HG03432 (cell line): ENCODE results near the gene CACNA1C.
"Not testable (repeated sequence)": the region's sequence is repeated elsewhere in the genome, so short reads cannot be mapped to it uniquely, and the experiment has no call there.

Experiments used
- ATAC-seq: cut with Tn5 transposase; IDR thresholded peaks from one replicate; pipeline ENCODE4 v1.9.1; 2021; ENCODE audit warnings: mild to moderate bottlenecking, moderate library complexity; ENCODE audit not compliant: unreplicated experiment

The CACNA1C gene

DNA sequence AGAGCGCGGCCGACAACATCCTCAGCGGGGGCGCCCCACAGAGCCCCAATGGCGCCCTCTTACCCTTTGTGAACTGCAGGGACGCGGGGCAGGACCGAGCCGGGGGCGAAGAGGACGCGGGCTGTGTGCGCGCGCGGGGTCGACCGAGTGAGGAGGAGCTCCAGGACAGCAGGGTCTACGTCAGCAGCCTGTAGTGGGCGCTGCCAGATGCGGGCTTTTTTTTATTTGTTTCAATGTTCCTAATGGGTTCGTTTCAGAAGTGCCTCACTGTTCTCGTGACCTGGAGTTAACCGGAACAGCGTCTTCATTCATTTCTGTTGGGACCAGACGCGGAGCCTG lies 638.2 kb downstream of the CACNA1C start:
- ATAC-seq, result peak; percentile 6

DNA sequence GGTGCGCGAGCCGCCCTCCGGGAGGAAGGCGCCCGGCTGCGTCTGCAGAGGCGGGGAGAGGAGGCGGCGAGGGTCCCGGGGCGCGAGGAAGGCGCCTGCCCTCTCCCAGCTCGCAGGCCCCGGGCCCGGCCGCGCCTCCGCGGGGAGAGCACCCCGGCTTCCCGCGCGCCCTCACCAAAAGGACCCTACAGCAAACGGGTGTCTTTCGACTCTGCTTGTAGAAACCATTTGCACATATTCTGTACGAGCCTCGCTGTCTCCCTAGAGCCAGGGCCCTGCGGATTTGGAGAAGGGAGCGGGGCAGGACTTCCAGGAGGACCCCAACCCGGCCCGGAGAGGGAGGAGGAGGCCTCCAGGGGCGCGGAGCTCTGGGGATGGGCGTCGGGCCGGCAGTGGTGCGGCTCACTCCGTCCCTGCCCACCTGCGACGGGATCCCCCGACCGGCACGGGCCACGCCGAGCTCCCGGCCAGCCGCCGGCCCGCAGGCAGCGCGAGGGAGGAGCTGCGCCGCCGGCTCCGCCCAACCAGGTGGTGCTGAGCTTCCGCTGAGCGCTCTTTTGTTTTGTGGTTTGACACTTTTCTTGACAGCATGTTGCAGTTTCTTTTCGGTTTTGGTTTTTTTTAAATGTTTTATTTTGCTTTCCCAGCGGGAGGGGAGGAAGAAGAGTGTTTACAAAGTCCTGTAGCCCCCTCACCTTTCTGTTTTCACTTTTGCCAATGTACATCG lies 638.7 kb downstream of the CACNA1C start:
- peak; percentile 77 for ATAC-seq

DNA sequence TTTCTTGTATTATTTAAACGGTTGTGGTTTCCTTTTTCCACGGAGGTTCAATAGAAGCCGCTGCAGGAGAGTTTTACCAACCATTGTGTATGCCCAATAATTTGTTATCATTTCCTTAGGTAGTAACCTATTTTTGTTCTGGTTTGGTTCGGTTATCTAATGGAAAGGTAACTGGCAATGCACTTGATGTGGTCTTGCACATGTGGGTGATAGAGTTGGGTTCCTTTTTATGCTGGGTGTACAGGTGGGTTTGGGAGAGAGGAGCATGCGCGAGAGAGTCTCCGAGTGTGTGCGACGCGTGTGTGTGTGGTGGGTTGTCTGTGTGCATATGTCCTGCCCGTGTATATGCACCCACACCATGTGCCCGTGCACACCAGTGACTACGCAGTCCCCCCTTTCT lies 639.3 kb downstream of the CACNA1C start:
- no peak for ATAC-seq

DNA sequence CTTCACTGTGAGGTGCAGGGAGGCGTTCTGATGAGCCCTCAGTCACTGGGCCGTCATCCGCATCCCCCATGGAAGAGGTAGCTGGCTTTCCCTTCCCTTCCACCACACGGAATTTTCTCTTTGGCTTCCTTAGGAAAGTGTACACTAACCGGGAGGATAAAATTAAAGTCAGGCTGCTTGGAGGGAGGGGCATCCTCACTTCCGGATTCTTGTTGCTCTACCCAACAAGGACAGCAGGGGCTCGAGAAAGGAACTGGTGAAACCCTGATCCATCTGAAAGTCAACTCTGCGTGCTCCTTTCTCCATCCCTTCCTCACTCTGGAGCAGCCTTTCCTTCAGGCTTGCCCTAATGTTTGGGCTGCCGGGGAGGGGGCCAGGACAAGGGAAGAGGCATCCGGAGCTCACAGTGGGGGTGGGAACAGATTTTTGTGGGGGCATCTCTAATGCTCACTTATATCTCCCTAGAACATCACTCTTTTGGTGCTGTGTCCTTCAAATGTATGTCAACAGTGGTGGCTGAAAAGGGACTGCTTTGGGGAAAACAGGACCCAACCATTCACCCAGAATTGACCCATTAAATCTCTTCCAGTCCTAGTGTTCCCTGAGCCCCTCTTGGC lies 640.6 kb downstream of the CACNA1C start:
- no peak for ATAC-seq

DNA sequence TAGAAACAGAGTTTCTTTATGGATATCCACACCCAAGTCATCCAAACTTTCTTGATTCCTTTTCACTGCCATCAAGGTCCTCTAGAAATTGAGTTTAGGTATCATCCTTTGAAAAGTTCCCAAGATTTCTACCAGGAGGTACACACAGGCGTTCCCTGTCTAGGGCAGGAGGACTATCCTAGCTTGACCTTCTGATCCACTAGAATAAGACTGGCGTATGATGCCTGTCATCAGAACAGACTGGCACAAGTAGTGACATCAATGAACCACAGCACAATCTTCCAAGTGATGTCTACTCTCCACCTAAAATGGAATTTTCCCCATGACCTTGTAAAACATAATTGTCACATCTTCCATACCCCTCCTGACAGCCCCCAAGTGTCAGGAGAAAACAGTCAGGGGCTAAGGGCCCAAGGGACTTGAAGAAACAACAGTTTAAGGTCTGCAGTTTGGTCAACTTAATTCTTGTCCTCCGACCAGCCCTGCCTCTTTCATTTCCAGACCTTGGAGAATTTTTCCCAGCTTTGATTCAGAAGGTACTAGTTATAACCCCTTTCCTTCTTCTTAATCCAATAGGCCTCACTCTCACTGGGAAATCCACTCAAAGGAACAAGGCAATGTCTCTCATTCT lies 641.3 kb downstream of the CACNA1C start:
- no peak for ATAC-seq

DNA sequence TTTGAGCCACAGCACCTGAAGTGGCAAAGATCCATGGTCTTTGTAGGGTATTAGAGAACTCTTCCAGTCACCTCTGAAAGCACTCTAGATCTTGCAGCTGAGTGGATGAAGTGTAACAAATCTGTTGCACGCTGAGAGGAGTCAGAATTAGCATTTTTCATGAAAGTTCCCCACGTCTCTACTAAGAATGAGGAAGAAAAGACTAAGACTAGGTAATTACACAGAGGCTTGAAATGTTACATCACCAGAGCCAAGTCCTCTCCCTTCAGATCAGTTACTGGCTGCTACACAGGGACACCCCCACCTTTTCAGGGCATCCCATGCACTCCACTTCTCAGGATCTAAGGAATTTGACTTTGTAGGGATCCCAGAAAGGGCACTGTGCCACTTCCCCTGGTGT lies 643.3 kb downstream of the CACNA1C start:
- no peak for ATAC-seq

DNA sequence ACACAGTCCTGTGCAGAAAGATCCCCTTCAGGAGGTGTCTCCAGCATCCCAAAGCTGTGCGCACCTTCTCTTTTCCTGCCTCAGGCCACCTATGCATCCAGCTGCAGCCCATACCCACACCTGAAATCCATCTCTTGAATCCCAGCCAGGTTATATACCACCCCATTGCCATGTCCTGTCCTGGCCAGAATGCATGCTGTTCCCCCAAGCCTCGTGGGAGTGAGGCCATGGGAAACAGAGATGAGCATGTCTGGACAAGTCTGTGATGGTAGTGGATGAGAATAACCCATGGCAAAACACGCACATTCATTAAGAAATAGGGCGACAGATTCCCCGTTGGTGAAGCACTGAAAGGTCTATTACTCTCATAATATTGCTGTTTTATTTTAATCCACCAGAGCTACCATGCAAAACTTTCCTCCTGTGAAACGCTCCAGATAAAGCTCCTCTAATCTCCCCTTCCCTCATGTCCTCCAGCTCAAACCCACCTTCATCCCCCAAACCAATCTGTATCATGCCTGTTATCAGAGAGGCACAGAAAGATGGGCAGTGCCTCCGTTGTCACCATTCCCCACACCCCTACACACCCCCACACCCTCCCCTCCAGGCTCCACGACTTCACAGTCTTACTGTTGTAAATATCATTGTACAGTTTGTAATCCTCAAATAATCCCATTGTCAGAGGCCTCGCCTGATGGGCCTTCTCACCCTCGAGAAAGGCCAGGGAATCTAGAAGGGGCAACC lies 644.4 kb downstream of the CACNA1C start:
- no peak for ATAC-seq

DNA sequence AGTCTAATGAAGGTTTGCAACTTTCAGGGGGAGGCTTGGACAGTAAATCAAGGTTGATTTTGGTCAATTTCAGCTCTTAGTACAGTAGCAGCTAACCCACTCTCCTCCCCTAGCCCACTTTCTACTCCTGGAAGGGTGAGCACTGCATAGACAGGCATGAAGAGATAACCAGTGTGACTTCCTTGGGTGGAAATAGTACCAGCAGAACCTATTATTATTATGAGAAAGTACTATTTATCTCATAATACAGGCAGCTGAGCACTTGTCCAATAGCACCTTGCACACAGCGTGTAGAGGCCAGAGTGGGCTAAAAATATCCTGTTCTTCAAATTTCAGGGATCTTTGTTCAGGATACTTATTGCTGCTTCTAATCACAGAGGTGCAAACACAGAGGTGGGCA lies 645.8 kb downstream of the CACNA1C start:
- ATAC-seq, result no peak

DNA sequence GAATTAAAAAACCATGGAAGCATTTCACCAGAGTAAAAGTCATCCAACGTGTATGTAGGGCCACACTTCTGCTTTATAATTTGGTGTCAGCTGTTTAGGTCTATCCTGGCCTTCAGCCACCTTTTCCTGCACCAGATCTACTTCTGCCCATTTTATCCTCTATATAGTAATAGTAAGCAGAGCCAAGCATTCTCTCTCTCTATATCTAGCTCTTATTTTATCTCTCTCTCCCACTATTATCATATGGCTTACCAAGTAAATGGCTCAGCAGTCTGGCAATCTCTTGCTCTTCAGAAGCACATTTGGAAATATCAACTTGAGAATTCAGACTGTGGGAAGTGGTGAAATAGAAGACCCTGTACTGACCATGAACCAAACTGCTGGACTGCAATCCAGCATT lies 657.9 kb downstream of the CACNA1C start:
- no peak for ATAC-seq

DNA sequence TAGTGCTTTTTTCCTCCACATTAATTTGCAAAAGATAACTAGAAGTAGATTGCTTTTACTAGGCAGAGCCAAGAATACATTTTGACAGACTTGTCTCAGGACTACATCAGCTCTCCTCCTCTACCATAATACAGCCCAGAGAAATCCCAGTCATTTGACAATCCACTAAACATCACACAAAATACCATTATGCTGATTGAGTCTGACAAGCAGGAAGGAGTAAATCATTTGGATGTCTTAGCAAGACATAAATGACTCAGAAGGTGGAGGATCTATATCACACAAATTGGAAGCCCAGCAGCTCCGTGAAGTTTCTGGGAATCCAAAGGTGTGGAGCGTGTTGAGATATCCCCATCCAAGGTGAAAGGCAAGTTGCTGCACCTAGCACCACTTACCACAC lies 666.6 kb downstream of the CACNA1C start:
- no peak for ATAC-seq

DNA sequence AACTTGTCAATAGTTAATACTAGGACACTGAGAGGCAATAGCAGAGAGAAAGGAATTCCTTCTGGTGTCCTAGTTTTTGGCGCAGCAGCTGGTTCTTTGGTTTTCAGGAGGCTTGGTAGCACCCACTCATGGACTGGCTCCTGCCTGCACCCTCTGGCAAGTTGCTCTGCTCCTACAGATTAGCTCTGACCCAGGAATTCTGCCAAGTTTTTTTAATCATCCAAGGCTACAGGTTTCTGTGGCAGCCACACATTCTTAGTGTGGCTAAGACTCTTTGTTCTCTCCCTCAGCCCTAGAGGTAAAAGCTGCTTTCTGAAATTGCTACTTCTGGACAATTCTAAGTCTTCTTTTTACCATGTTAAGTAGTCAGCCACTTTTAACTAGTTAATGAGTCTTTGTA lies 670.0 kb downstream of the CACNA1C start:
- ATAC-seq, result no peak

DNA sequence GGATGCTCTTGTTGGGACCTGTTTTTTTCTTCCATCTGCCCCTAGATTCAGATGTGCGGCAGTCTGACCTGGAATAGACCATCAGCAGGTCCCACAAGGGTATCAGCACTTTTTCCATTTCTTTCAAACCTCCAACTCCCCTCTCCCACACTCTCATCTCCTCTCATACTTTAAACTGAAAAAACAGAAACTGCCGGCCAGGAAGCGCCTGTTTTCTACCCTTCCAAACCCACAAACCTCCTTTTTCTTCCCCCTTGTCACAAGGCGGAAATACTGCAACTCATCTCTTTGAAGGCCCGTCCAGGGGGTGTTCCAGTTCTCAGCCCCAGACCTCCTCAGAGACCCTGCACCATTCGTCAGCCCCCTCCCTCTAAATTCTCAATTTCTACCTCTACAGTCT lies 679.5 kb downstream of the CACNA1C start:
- no peak for ATAC-seq

DNA sequence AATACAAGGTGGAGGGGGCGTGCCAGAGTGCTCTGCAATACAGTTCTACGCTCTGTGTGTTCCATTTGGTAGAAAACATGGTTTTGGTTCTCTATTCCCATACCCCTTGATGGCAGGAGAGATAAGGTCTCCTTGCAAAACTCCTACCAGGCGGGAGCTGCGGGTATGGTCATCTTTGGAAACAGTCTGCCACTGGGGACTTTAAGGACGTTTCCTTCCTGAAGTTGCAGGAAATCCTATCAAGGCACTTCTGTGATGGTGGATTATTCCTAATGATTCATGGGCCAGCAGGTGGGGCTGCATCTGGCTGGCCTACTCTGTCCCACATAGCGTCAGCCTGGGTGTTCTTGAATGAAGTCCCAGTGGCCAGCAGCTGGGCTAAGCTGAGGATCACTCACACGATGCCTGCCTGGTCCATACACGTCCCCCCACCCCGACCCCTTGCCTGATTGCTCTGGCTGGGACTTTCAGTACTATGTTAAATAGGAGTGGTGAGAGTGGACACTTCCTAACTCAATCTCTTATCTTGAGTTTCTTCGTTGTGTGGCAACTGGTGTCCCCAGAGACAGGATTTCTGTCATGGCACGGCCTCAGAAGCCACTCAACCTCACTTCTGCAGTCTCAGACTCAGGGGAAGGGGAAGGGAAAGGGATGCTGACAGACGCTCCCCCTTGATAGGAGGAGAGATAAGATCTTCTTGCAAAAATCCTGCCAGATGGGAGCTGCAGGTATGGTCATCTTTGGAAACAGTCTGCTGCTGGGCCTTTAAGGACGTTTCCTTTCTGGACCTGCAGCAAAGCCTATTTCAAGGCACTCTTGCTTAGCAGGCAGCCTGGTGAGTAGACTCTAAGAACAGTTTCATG lies 680.9 kb downstream of the CACNA1C start:
- ATAC-seq, result no peak

DNA sequence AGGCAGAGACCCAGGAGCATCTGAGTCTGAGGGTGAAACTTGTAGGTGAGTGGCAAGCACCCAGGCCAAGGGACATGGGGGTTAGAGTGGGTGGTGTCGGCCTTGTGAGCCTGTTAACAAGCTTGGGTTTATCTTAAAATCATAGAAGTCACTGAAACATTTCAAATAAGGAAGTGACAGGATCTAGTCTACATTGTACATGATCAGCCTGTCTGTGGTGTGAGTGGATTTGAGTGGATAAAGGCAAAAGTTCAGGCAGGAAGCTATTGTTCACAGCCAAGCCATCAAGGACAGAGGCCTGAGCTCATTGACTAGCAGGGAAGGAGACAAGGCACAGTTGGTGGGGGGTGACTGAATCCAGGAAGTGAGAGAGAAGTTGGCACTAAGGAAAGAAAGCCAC lies 682.6 kb downstream of the CACNA1C start:
- ATAC-seq, result no peak

DNA sequence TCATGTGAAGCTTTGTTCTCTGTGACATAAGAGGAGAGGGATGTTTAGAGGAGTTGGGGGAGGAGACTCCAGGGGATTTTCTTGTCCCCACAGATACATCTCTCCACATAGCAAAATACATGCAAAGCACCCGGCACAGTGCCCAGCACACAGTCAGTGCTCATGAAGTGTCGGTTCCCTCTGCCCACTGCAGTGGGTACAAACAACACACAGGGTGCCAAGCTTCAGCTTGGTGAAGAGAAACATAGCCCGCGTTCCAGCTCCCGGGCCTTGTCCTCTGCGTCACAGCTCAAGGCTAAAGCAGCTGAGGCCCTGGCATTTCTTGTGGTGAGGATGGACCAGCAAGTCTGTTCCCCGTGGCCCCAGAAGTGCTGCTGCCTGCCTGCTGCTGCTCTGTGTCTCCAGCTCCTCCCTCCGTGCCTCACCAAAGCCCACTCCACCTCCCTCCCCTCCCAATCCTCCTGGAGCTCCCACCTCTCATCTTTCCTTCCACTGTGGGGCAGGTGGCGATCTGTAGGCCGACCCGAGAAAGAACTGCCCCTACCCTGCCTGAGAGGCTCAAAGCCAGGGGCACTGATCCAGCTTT lies 685.0 kb downstream of the CACNA1C start:
- no peak for ATAC-seq

DNA sequence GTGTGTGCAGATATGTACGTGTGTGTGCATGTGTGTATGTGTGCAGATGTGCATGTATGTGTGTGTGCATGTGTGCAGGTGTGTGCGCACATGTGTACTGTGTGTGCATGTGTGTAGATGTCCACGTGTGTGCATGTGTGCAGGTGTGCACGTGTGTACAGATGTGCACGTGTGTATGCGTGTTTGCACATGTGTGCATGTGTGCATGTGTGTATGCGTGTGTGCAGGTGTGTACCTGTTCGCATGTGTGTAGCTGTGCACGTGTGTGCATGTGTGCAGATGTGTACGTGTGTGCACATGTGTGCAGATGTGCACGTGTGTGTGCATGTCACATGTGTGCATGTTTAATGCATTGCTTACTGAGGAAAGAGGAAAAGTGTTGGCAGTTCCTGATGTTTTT lies 686.3 kb downstream of the CACNA1C start:
- no peak for ATAC-seq

DNA sequence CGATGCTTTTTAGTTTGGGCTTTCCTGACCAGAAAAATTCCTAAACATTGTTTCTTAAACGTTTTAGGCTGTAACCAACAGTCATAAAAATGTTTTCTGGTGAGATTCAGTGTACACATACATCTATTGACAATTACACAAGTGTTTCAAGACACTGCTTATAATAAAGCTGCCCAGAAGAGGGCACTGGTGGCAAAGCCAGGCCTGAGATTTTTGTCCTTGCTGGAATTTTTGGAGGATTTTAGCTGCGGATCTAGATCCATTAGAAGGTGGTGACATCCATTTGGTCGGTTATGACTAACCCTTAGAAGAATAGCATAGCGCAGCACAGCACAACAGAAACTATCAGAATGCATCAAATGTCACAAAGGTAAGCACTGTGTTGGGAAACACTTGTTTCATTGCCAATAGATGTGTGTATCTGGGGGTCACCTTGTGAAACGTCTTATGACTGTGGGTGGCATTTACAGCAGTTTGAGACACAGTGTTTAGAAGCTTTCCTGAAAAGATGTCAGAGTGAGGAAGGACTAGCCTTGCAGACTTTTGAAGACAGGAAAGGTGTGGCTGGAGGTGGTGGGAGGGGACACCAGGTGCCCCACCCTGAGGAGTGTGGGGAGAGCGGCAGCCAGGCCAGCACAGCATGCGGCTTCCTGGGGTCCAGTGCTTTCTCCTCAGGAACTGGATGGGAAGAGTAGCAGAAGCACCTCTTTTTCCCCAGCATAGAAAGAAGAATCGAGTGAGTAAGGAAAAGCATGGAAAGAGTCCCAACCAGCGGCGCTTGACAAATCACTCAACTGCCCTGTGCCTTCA lies 687.2 kb downstream of the CACNA1C start:
- no peak for ATAC-seq

DNA sequence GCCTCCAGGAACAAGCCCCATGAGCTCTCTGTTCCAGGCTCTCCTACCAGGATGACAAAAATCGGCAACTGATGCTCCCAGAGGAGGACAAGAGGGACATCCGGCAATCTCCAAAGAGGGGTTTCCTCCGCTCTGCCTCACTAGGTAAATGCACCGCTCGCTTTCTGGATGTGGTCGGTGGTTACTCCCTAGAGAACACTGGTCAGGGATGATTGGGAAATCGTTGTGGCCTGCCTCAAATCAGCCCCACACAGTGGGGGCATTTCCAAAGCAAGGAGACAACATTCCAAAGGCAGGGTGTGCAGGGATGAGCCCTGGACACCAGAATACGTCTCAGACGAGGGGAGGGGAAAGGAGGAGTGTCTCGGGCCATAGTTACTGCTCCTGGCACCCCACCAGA lies 689.2 kb downstream of the CACNA1C start:
- not testable (repeated sequence) for ATAC-seq

DNA sequence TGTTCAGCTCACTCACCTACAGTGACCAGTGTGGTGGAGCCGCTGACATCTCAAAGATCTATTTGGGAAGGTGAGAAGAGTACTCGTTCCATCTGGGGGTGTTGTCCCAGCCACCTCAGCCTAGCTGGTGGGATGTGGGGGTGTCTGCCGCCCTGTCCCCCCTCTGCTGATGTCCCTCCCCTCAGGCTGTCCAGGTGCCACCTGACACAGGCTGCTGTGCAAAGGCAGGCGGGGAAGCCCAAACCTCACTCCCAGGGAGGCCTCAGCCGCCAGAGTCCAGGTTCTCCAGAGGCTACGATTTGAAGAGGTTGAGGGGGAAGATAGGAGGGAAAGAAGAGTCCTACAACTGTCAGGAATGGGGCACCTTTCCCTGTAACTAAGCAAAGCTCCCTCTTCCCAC lies 690.7 kb downstream of the CACNA1C start:
- no peak for ATAC-seq

DNA sequence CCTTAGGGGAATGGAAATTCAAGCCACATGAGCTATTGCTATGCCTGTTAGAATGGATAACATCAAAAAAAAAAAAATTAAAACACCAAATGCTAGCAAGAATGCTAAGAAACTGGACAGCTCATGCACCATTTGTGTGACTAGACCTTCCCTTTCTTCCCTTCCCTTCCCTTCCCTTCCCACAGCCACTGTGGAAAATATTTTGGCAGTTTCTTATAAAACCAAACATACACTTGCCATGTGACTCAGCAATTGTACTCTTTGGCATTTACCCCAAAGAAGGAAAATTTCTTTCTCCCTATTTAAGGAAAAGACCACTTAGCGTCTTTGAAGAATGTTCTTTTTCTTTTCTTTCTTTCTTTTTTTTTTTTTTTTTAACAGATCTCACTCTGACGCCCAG lies 692.9 kb downstream of the CACNA1C start:
- ATAC-seq, result no peak
